IMR-90 (cell line): ENCODE measurements around the gene TNKS1BP1. TPM values are rescaled to one million over a fixed set of nuclear protein-coding genes. Genes with fewer than 3 reads are reported as not detected.

Experiments
- ATAC-seq: fragments of 200-7000 bp; cut with Tn5 transposase; 2 replicates; pipeline ENCODE4 v1.9.1; 2020; ENCODE audit warnings: low read depth, mild to moderate bottlenecking, moderate library complexity
- BruUV-seq: library from RNA; stranded (reverse); fragments of 400-500 nt; replicated peaks from 2 replicates; lab custom pipeline; 2021; lab: Mats Ljungman, UMichigan
- CTCF ChIA-PET: fragments of 300-600 bp; formaldehyde crosslinking; extraction: SDS; loops from one replicate; lab custom pipeline; 2021; ENCODE audit warnings: antibody characterized with exemption; lab: Yijun Ruan, JAX
- POLR2A ChIA-PET: fragments of 300-600 bp; sonication (Branson Sonifier 250); formaldehyde crosslinking; loops from one replicate; lab custom pipeline; 2022; ENCODE audit warnings: antibody characterized with exemption; ENCODE audit not compliant: unreplicated experiment; lab: Charles Lee
- DNase-seq: peaks from one replicate; pipeline ENCODE4 v3.0.0; 2013
- H2AFZ ChIP-seq: replicated peaks from 2 replicates; pipeline ENCODE3; 2013; ENCODE audit warnings: low read length, mild to moderate bottlenecking; ENCODE audit not compliant: poor library complexity
- H2AK5ac ChIP-seq: 2 replicates; pipeline ENCODE4 v1.6.1; 2013; ENCODE audit warnings: low read depth, low read length, inconsistent platforms
- H2AK9ac ChIP-seq: replicated peaks from 2 replicates; pipeline ENCODE3; 2013; ENCODE audit warnings: mild to moderate bottlenecking, low read depth, low read length, moderate library complexity; ENCODE audit not compliant: poor library complexity
- H2BK120ac ChIP-seq: 2 replicates; pipeline ENCODE4 v1.6.1; 2013; ENCODE audit warnings: low read depth, low read length, inconsistent platforms
- H2BK15ac ChIP-seq: 3 replicates; pipeline ENCODE4 v1.6.1; 2013; ENCODE audit warnings: low read depth, low read length, inconsistent platforms
- H2BK20ac ChIP-seq: 2 replicates; pipeline ENCODE4 v1.6.1; 2013; ENCODE audit warnings: low read depth, mild to moderate bottlenecking, inconsistent platforms, low read length, moderate library complexity
- H2BK5ac ChIP-seq: 2 replicates; pipeline ENCODE4 v1.6.1; 2013; ENCODE audit warnings: mild to moderate bottlenecking, low read depth, low read length, inconsistent platforms; ENCODE audit not compliant: poor library complexity, severe bottlenecking
- H3K14ac ChIP-seq: replicated peaks from 2 replicates; pipeline ENCODE4 v1.6.1; 2013; ENCODE audit warnings: low read depth, low read length, inconsistent platforms
- H3K18ac ChIP-seq: 2 replicates; pipeline ENCODE4 v1.6.1; 2013; ENCODE audit warnings: low read depth, low read length, control low read depth
- H3K23ac ChIP-seq: 2 replicates; pipeline ENCODE4 v1.6.1; 2013; ENCODE audit warnings: low read depth, low read length, inconsistent platforms
- H3K27ac ChIP-seq: 2 replicates; pipeline ENCODE4 v1.5.1; 2013; ENCODE audit warnings: mild to moderate bottlenecking, control low read depth, low read length; ENCODE audit not compliant: insufficient read depth
- H3K27me3 ChIP-seq: 2 replicates; pipeline ENCODE4 v1.6.1; 2013; ENCODE audit warnings: low read length; ENCODE audit not compliant: control insufficient read depth, insufficient read depth
- H3K36me3 ChIP-seq: 2 replicates; pipeline ENCODE4 v1.6.1; 2013; ENCODE audit warnings: low read length, mixed read lengths; ENCODE audit not compliant: control insufficient read depth, insufficient read depth
- H3K4ac ChIP-seq: 2 replicates; pipeline ENCODE4 v1.6.1; 2013; ENCODE audit warnings: low read depth, low read length, inconsistent platforms
- H3K4me1 ChIP-seq: 2 replicates; pipeline ENCODE4 v1.6.1; 2013; ENCODE audit warnings: low read length, mixed read lengths; ENCODE audit not compliant: control insufficient read depth, insufficient read depth
- H3K4me2 ChIP-seq: 2 replicates; pipeline ENCODE4 v1.6.1; 2013; ENCODE audit warnings: low read depth, mild to moderate bottlenecking, control low read depth, low read length, moderate library complexity
- H3K4me3 ChIP-seq: 2 replicates; pipeline ENCODE4 v1.5.1; 2013; ENCODE audit warnings: low read depth, mild to moderate bottlenecking, control low read depth, low read length, moderate library complexity; ENCODE audit not compliant: insufficient read depth
- H3K56ac ChIP-seq: 2 replicates; pipeline ENCODE4 v1.6.1; 2013; ENCODE audit warnings: low read length, inconsistent platforms; ENCODE audit not compliant: insufficient read depth; ENCODE audit errors: extremely low read depth
- H3K79me1 ChIP-seq, 2 experiments: 2 replicates each; pipeline ENCODE4 v1.6.1; 2013; ENCODE audit warnings: low read length in 2 of 2, inconsistent platforms in 1 of 2, low read depth in 1 of 2
- H3K9ac ChIP-seq: 2 replicates; pipeline ENCODE4 v1.6.1; 2013; ENCODE audit warnings: low read depth, low read length, control low read depth
- H3K9me1 ChIP-seq: 2 replicates; pipeline ENCODE4 v1.6.1; 2013; ENCODE audit warnings: low read length, inconsistent platforms; ENCODE audit not compliant: insufficient read depth
- H3K9me3 ChIP-seq: 2 replicates; pipeline ENCODE4 v1.6.1; 2013; ENCODE audit warnings: low read length; ENCODE audit not compliant: control insufficient read depth, insufficient read depth
- H4K20me1 ChIP-seq: 2 replicates; pipeline ENCODE4 v1.6.1; 2013; ENCODE audit warnings: low read length, inconsistent platforms; ENCODE audit not compliant: insufficient read depth
- H4K5ac ChIP-seq: 2 replicates; pipeline ENCODE4 v1.6.1; 2013; ENCODE audit warnings: mild to moderate bottlenecking, low read depth, low read length, control low read depth
- H4K8ac ChIP-seq, 2 experiments: 2 replicates each; pipeline ENCODE4 v1.6.1; 2013; ENCODE audit warnings: low read depth in 2 of 2, low read length in 2 of 2, control low read depth in 1 of 2, inconsistent platforms in 1 of 2
- H4K91ac ChIP-seq: 2 replicates; pipeline ENCODE4 v1.6.1; 2013; ENCODE audit warnings: low read depth, low read length, inconsistent platforms; ENCODE audit not compliant: insufficient read depth
- MAZ ChIP-seq: IDR thresholded peaks from 2 replicates; pipeline ENCODE4 v1.6.1; 2012; ENCODE audit warnings: low read depth, mild to moderate bottlenecking, low read length, improper control_type of control experiment, moderate library complexity, borderline replicate concordance
- NFE2L2 ChIP-seq: fragments of 150-350 bp; IDR thresholded peaks from 2 replicates; pipeline ENCODE4 v1.6.1; 2016; ENCODE audit warnings: low read depth, mild to moderate bottlenecking, low read length
- POLR2A ChIP-seq: IDR thresholded peaks from 2 replicates; pipeline ENCODE4 v1.6.1; 2012; ENCODE audit warnings: mild to moderate bottlenecking, low read depth, low read length
- WGBS, 2 experiments: methylation state at CpG; one replicate each; pipeline versions ENCODE4 v1.1.5 to v1.1.7; 2013; ENCODE audit warnings: missing lambda C conversion rate in 2 of 2; ENCODE audit not compliant: insufficient read length in 1 of 2; ENCODE audit errors: extremely low coverage in 2 of 2; 5-methylcytosine and 5-hydroxymethylcytosine counted together
- dilution Hi-C: fragments of 300-500 bp; cut with HindIII; formaldehyde crosslinking; loops from one replicate; pipeline ENCODE4 v1.14.3; 2018; ENCODE audit warnings: low sequenced_read_pairs; ENCODE audit not compliant: unreplicated experiment
- in situ Hi-C: fragments of 300-500 bp; cut with MboI; formaldehyde crosslinking; loops from 3 replicates; pipeline ENCODE4 v1.14.3; 2019; ENCODE audit warnings: low sequenced_read_pairs, inconsistent platforms, mixed read lengths
- intact Hi-C: fragments of 100-400 bp; cut with micrococcal nuclease; formaldehyde crosslinking; loops from 2 replicates; pipeline ENCODE4 v1.10.0; 2022
- polyA plus RNA-seq, 3 experiments: library from polyadenylated mRNA; depleted of rRNA; stranded (reverse); fragments of >200 nt; gene quantifications; 2 replicates each; pipeline ENCODE4 v1.2.3, GENCODE V29; 2012; ENCODE audit warnings: low replicate concordance in 1 of 3
- total RNA-seq: library from RNA; depleted of rRNA; stranded (reverse); fragments of >200 nt; gene quantifications from 2 replicates; pipeline ENCODE4 v1.2.3, GENCODE V29; 2012
- TF ChIP-seq, protein P1 (sequence below): fragments of 150-350 bp; IDR thresholded peaks from 2 replicates; pipeline ENCODE4 v1.6.1; 2017; ENCODE audit warnings: mild to moderate bottlenecking, antibody characterized with exemption, low read length, low read depth

TNKS1BP1 gene
- total and polyA plus RNA-seq, 2 of the 4 experiments (the other 2 are of a cell fraction) = 31.7 to 71.4 TPM

DNA sequence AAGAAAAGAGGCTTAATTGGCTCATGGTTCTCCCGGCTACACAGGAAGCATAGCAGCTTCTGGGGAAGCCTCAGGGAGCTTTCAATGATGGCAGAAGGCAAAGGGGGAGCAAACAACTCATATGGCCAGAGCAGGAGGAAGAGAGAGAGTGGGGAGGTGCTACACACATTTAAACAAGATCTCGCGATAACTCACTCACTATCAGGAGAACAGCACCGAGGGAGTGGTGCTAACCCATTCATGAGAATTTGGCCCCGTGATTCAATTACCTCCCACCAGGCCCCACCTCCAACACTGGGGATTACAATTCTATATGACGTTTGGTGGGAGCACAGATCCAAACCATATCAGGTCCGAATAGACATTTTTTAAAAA lies 46.0 kb downstream of the TNKS1BP1 start:
- H2BK20ac ChIP-seq = peak overlapping the region; percentile 99
- H4K5ac ChIP-seq = peak overlapping the region; percentile 96
- peak overlapping the region; percentile 98 for H2BK120ac ChIP-seq
- in situ Hi-C loops = no loop called here
- peak overlapping the region; percentile 88; the same call in 2 of the 3 replicates for H2BK15ac ChIP-seq
- H3K9ac ChIP-seq = peak overlapping the region; percentile 10; the same call in 1 of the 2 replicates
- TF ChIP-seq, protein P1, sequence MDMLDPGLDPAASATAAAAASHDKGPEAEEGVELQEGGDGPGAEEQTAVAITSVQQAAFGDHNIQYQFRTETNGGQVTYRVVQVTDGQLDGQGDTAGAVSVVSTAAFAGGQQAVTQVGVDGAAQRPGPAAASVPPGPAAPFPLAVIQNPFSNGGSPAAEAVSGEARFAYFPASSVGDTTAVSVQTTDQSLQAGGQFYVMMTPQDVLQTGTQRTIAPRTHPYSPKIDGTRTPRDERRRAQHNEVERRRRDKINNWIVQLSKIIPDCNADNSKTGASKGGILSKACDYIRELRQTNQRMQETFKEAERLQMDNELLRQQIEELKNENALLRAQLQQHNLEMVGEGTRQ = no peak
- TF ChIP-seq NFE2L2 (no peak), MAZ (no peak), POLR2A (no peak)
- ATAC-seq (no peak), DNase-seq (no peak)
- peaks cover 2% of the 10 kb centered on the region; the same call in 1 of the 2 replicates for H3K9me3 ChIP-seq
- CTCF ChIA-PET = interaction anchor here (0.6 to 2.3 kb wide), 7 partner anchors 10 to 1546 kb away, joined by 3 to 15 read pairs (median 5); no protein-coding TSS in a partner anchor
- peak overlapping the region; percentile 84 for H2AK5ac ChIP-seq
- POLR2A ChIA-PET = no interaction called here
- H3K4me1 ChIP-seq = peaks cover 29% of the 10 kb centered on the region
- intact Hi-C loops = loop anchor here (1.0 kb wide), 3 partner anchors 29 to 46 kb away; partner anchors contain the start of gene TNKS1BP1
- no peak overlapping the region for H2AFZ ChIP-seq
- H3K79me1 ChIP-seq = no peaks in the 10 kb centered on the region
- dilution Hi-C loops = no loop called here
- peaks cover 14% of the 10 kb centered on the region for H3K9me1 ChIP-seq
- H3K4me3 ChIP-seq = no peak overlapping the region
- peak overlapping the region; percentile 97 for H4K91ac ChIP-seq
- no peaks in the 10 kb centered on the region for H3K36me3 ChIP-seq
- H3K56ac ChIP-seq = peak overlapping the region; percentile 97; the same call in 1 of the 2 replicates
- peak overlapping the region; percentile 85 for H3K14ac ChIP-seq
- peak overlapping the region; percentile 97 for H3K4ac ChIP-seq
- H3K27ac ChIP-seq = peak overlapping the region; percentile 84
- no peaks in the 10 kb centered on the region for H4K20me1 ChIP-seq
- no peaks in the 10 kb centered on the region for H3K27me3 ChIP-seq
- no TSS peak for BruUV-seq
- H2AK9ac ChIP-seq = peak overlapping the region; percentile 4
- H3K4me2 ChIP-seq = peak overlapping the region; percentile 32; the same call in 1 of the 2 replicates
- H3K23ac ChIP-seq = peak overlapping the region; percentile 74
- peak overlapping the region; percentile 83 to 85; a peak in 3 of 4 replicates for H4K8ac ChIP-seq
- H3K18ac ChIP-seq = peak overlapping the region; percentile 91
- peak overlapping the region; percentile 93 for H2BK5ac ChIP-seq
- no CpG with 5 or more reads among the region's 7 CpGs for WGBS, 2 experiments
